Astrocyte (in vitro differentiated cells and primary cell): ENCODE measurements around the gene STRAP.

Experiments
- EZH2 ChIP-seq: IDR thresholded peaks from 2 replicates; pipeline ENCODE4 v1.6.1; 2012; ENCODE audit warnings: mild to moderate bottlenecking, low read length, inconsistent platforms; ENCODE audit not compliant: insufficient read depth
- TF ChIP-seq, protein P1 (sequence below): IDR thresholded peaks from 2 replicates; pipeline ENCODE4 v1.5.1; 2011; ENCODE audit warnings: low read depth, mild to moderate bottlenecking, inconsistent platforms, low read length, moderate library complexity; ENCODE audit not compliant: insufficient read depth

DNA sequence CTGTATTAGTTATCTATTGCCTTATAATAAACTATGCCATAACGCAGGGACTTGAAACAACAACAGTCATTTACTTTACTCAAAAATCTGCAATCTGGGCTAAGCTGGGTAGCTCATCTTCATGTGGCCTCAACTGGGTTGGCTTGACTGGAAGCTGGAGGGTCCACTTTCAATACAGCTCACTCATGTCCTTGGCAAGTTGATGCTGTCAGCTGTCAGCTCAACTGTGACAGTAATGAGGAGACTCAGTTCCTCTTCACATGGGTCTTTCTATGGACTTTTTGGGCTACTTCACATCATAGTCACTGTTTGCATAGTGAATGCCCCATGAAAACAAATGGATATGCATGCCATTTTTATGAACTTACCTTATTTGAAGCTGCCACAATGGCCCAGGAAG lies 33.6 kb upstream of the STRAP start:
- no peak for TF ChIP-seq EZH2
- TF ChIP-seq, protein P1, sequence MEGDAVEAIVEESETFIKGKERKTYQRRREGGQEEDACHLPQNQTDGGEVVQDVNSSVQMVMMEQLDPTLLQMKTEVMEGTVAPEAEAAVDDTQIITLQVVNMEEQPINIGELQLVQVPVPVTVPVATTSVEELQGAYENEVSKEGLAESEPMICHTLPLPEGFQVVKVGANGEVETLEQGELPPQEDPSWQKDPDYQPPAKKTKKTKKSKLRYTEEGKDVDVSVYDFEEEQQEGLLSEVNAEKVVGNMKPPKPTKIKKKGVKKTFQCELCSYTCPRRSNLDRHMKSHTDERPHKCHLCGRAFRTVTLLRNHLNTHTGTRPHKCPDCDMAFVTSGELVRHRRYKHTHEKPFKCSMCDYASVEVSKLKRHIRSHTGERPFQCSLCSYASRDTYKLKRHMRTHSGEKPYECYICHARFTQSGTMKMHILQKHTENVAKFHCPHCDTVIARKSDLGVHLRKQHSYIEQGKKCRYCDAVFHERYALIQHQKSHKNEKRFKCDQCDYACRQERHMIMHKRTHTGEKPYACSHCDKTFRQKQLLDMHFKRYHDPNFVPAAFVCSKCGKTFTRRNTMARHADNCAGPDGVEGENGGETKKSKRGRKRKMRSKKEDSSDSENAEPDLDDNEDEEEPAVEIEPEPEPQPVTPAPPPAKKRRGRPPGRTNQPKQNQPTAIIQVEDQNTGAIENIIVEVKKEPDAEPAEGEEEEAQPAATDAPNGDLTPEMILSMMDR: no peak
